SHP77 treated with DMSO at 0.1 percent for 48 hours (cell line): ENCODE results near the gene PFKFB3.
"Not testable (repeated sequence)": the region's sequence is repeated elsewhere in the genome, so short reads cannot be mapped to it uniquely, and the experiment has no call there.

Source experiments
- DNase-seq: peaks from one replicate; lab custom pipeline; 2025; lab: John Stamatoyannopoulos, UW

Gene PFKFB3

GRCh38 chr10:6202684-6203330 lies at the start of gene PFKFB3:
Gene PFKFB3 (plus strand): TSS chr10:6202932. CDS start chr10:6203261, 329 bp downstream.
- DNase-seq = no peak

- no peak for DNase-seq
Measured at GRCh38 chr10:6153845-6154244, 48.9 kb upstream of the PFKFB3 start.

GRCh38 chr10:6154566-6154965 lies 48.2 kb upstream of the PFKFB3 start:
- no peak for DNase-seq

- no peak for DNase-seq
Measured at GRCh38 chr10:6158276-6158675, 44.5 kb upstream of the PFKFB3 start.

- no peak for DNase-seq
Measured at GRCh38 chr10:6161921-6162320, 40.8 kb upstream of the PFKFB3 start.

- no peak for DNase-seq
Measured at GRCh38 chr10:6162589-6163356, 40.0 kb upstream of the PFKFB3 start.

GRCh38 chr10:6163364-6164270 lies 39.1 kb upstream of the PFKFB3 start:
- peak; percentile 5 for DNase-seq

- no peak for DNase-seq
Measured at GRCh38 chr10:6164271-6165095, 38.2 kb upstream of the PFKFB3 start.

- DNase-seq = no peak
Measured at GRCh38 chr10:6165221-6165725, 37.5 kb upstream of the PFKFB3 start.

- DNase-seq = not testable (repeated sequence)
Measured at GRCh38 chr10:6165933-6166332, 36.8 kb upstream of the PFKFB3 start.

GRCh38 chr10:6167456-6167855 lies 35.3 kb upstream of the PFKFB3 start:
- DNase-seq = no peak

- DNase-seq = no peak
Measured at GRCh38 chr10:6168084-6168483, 34.6 kb upstream of the PFKFB3 start.

GRCh38 chr10:6170638-6171037 lies 32.1 kb upstream of the PFKFB3 start:
- no peak for DNase-seq

- DNase-seq = no peak
Measured at GRCh38 chr10:6171881-6172695, 30.6 kb upstream of the PFKFB3 start.

- no peak for DNase-seq
Measured at GRCh38 chr10:6173203-6173602, 29.5 kb upstream of the PFKFB3 start.

- no peak for DNase-seq
Measured at GRCh38 chr10:6174201-6174874, 28.4 kb upstream of the PFKFB3 start.

- DNase-seq = no peak
Measured at GRCh38 chr10:6175329-6176055, 27.2 kb upstream of the PFKFB3 start.

- no peak for DNase-seq
Measured at GRCh38 chr10:6176691-6177231, 26.0 kb upstream of the PFKFB3 start.

GRCh38 chr10:6177880-6178281 lies 24.9 kb upstream of the PFKFB3 start:
- no peak for DNase-seq
